GM19468 (cell line): Measurements from ENCODE around the gene DARS1.
A peak's percentile ranks its signal among the peaks of the same experiment; 100 is the strongest.

ENCODE experiments used
- ATAC-seq: cut with Tn5 transposase; IDR thresholded peaks from one replicate; pipeline ENCODE4 v1.9.1; 2021; ENCODE audit warnings: mild to moderate bottlenecking, moderate library complexity, moderate number of reproducible peaks; ENCODE audit not compliant: unreplicated experiment; ENCODE audit errors: extremely low read depth

DARS1 gene

GRCh38 chr2:135949451-135950234, 35.8 kb downstream of the DARS1 start:
- ATAC-seq, result no peak

DNA sequence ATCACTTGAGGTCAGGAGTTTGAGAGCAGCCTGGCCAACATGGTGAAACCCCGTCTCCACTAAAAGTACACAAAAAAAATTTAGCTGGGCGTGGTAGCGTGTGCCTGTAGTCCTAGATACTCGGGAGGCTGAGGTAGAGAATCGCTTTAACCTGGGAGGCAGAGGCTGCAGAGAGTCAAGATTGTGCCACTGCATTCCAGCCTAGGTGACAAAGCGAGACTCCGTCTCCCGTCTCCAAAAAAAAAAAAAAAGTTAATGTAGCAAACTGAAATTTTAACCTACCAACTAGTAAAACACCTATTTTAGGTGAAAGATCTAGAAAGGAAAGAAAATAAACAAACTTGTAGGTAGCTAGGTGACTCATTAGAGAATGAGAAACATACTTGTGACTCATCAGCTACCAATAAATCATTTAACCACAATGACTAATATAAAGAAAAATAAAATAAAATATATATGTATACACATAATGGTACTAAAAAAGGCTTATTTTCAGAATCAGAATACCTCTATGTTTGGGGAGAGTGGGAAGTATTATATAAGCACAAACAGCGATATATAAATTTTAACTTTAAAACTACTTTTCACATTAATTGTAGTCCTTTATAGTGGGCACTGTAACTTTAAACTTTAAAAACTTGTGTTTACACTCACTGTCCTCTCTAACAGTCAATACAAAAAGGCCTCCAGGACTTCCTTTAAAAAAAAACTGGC, 36.6 kb downstream of the DARS1 start:
- ATAC-seq, result no peak

GRCh38 chr2:135948141-135948540, 37.3 kb downstream of the DARS1 start:
- no peak for ATAC-seq

DNA sequence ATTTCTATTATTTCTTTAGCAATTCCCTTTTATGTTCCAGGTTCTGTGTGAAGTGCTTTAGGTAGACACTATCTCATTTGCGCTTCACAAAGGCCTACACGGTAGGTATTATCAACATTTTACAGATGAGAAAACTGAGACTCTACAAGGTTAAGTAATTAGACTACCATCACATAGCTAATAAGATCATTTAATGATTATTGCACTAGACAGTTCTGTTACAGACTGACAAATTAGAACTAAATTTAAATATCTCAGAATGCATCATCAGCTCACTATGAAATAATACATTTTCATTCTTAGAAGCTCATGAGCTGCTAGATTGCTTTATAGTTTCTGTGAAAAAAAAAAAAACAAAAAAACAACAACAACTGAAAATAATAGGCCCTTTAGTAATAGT, 37.9 kb downstream of the DARS1 start:
- no peak for ATAC-seq

- ATAC-seq, result no peak
Observed at GRCh38 chr2:135945526-135945925, 39.9 kb downstream of the DARS1 start.

- no peak for ATAC-seq
Observed at GRCh38 chr2:135944625-135945024, 40.8 kb downstream of the DARS1 start.

- no peak for ATAC-seq
Observed at GRCh38 chr2:135942936-135943688, 42.3 kb downstream of the DARS1 start.

DNA sequence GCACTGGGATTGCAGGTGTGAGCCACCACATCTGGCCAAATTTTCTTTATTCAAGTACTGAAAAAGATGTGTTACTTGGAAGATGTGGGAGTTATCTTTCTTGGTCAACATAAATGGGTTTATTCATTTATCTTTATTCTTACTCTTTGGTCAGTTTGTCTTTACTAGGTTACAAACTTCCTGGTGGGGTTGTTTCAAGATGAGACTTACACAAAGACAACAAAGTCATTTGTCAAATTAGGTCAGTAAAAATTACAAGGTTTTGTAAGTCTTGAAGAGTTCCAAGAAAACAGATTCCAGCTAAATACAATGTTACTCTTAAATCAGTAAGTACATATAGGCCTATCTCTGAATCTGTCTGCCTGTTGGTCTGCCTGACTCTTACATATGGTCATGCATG, 48.9 kb downstream of the DARS1 start:
- ATAC-seq, result no peak

GRCh38 chr2:135935914-135936313, 49.5 kb downstream of the DARS1 start:
- ATAC-seq, result no peak

DNA sequence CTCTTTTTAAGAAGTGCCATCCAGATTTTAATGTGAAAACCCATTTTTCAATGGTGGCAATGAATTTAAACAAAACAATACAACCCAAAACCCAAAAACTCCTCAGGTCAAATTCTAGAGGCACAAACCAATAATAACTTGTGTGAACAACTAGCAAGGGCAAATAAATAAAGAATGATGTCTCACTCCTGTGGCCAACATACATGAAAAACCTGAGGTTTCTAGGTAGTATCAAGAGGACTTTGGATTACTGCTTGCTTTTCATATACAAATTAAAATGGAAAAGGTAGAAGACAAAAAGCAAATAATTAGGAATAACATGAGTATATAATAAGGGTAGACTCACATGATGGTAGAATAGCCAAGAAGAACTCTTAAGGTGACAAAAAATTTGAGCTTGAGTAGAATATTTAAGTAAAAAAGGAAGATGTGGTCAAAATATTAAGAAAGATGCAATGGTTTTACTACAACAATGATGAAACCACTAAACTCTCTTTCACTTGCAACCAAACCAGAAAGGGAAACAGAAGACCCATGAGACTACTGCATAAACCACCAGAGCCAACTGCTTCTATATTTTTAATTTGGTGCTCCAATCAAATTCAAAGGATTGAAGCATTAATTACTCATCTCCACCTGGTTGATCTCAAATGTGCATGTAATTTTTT, 53.5 kb downstream of the DARS1 start:
- ATAC-seq, result peak; percentile 70

DNA sequence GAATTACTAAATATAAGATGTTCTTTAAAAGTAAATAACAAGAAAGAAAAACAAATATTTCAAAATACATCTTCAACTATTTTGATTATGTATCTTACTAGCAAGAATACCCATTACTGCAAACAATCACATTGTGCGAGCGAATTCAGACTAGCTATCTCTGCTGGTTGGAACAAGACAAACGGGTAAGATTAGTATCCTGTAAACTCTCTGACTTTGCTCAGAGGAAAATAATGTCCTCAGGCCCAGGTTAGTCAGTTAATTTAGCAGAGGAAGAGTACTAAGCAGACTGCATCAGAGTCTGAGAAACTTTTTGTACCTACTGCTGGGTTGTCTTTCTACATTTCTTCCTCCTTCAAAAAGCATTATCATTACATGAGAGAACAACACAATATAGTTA, 58.8 kb downstream of the DARS1 start:
- no peak for ATAC-seq

DNA sequence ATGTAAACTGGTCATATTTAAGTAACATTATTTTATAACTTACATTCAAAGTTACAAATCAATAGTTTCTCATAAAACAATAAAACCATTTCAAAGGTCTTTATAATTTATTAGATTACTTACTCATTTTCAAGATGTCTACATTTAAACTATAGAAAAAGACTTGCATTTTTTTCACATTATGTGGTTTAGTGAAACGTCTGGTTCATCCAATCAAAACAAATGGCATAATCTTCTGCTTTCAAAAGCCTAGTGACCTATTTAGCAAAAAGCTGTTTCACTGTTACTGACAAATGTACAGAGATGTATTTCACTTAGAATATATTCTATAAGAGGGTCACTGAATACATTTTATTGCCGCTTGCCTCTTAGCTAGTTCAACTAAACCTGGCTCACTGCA, 59.9 kb downstream of the DARS1 start:
- no peak for ATAC-seq

GRCh38 chr2:135916207-135916606, 69.2 kb downstream of the DARS1 start:
- ATAC-seq, result no peak

DNA sequence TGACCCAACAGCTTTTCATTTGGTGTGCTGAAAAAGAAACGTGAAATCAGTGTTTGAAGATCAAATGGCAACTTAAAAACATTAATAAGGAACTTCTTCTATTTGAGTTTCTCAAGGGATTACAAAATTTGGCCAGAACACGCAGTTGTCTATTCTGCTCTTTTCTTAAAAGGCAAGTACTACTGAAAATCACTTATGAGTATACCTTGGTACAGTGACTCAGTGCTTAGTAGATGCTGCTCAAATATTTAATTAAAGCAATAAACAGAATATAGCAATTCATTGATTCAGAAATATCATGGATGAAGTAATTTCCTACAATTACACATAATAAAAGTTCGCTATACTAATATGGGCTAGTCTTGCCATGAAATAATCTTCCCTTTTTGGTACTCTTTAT, 70.9 kb downstream of the DARS1 start:
- ATAC-seq, result no peak

DNA sequence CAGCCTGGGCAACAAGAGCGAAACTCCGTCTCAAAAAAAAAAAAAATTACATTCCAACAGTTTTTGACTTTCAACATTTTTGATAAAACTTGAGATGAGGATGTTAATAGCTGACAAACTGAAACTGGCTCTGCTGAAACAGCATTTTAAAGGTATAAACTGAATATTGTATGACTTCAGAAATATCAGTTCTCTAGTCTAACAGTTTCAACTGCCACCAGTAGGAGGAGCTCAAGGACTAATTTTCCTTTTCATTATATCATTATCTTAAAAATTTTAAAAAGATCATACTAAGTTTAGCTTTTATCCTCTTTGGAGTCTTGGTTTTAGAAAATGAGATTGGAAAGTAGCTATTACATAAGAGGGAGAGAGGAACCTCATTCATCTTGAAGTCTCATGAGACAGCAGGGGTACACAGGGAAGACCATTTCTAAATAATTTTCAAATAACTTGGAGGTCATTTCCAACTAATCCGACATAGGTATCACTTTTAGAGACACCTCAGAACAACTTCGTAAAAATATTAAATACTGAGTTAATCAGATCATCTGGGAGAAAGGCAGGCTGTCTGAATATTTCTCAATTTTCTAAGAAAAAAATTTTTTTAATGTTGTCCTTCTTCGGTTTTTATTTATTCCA, 71.6 kb downstream of the DARS1 start:
- ATAC-seq, result no peak

DNA sequence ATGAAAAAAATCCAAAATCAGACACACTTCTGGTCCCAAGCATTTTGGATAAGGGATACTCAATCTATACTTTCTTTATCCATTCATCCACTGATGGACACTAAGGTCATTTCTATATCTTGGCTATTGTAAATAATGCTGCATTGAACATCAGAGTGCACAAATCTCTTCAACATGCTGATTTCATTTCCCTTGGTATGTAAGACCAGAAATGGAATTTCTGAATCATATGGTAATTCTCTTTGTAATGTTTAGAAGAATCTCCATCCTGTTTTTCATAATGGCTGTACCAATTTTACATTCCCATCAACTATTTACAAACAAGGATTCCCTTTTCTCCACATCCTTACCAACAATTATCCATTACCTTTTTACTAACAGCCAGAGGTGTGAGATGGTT, 75.5 kb downstream of the DARS1 start:
- no peak for ATAC-seq

DNA sequence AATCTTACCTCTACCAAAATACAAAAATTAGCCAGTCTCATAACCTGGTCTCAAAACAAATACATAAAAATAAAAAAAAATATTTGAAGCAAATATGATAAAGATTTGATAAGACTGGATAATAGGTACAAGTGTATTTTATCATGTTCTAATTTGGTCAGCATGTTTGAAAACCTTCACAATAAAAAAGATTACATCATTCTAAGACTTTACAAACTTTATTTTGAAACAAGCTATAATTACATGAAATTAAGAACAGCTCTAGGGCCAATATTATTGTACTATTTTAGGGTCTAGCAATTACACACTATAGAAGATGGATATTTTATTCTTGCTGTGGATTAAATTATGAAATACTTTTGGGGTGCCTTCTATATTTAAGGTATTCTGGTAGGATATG, 79.7 kb downstream of the DARS1 start:
- ATAC-seq, result no peak

GRCh38 chr2:135904341-135904989, 81.0 kb downstream of the DARS1 start:
- ATAC-seq, result no peak

DNA sequence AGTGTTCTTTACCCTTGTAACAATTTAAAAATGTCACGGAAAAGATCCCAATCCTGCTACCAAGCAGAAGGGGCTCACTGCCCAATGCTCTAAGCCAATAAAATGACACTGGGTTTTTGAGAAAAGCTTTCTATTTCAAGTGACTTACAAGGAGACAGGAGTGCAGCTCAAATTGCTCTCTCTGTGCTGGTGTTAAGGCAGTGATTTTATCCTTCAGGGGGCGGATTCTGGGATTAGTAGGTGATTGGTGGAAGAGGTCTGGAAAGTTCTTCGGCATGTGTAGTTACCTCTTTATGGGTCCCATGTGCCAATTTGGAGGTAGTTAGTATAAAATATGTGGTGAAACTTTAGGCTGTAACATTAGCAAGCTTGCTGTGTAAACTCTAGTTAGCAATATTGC, 81.8 kb downstream of the DARS1 start:
- ATAC-seq, result no peak

- ATAC-seq, result no peak
Observed at GRCh38 chr2:135899567-135899966, 85.9 kb downstream of the DARS1 start.
